Mammary epithelial cell (primary cell): ENCODE results near the gene AARS2.

Experiments
- EZH2 ChIP-seq: IDR thresholded peaks from 2 replicates; pipeline ENCODE4 v1.6.1; 2012; ENCODE audit warnings: low read length, inconsistent platforms, borderline replicate concordance
- TF ChIP-seq, protein P1 (sequence below), 2 donors: IDR thresholded peaks in 1 of 2; conservative IDR thresholded peaks in 1 of 2; 2 replicates each; pipeline ENCODE4 v1.5.1; 2011 to 2012; ENCODE audit warnings: inconsistent platforms in 2 of 2, low read length in 2 of 2, mild to moderate bottlenecking in 2 of 2, control low read depth in 1 of 2, low read depth in 1 of 2; ENCODE audit not compliant: insufficient read depth in 1 of 2; ENCODE audit errors: extremely low read depth in 1 of 2

DNA sequence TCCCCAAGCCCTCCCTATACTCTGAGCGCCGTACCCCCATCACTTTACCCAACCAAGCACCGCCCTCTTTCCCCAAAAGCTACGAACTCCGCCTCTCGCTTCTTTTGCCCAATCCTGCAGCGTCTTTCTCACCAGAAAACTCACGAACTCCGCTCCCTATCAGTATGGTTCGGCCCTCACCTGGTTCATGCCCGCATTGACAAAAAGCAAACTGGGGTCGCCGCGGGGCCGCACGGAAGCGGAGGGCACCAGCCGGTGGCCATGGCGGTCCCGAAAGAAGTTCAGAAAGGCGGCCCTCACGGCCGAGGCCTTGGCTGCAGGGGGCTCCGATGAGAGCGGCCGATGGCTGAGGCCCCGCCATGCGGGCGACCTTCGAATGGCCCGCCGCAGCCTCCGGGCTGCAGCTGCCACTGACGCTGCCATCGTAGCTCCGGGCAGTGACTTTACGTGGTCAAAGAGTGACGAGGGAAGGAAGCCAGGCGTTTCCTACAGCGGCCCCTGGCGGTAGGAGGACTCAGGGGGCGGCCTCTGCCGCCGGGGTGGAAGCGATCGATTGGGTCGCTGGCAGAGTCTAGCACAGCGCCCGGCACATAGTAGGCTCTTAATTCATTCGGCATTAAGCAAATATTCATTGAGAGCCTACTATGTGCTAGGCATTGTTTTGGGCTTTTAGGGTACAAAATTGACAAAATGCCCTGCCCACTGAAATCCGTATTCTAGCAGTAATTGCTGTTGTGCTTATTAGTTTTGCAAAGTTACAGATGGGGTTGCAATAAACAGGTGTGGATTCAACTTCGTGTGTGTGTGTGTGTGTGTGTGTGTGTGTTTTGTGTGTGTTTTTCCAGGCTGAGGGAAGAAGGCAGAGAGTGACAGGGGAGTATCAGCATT is at the start of gene AARS2:
- TF ChIP-seq EZH2: no peak
- TF ChIP-seq, protein P1, sequence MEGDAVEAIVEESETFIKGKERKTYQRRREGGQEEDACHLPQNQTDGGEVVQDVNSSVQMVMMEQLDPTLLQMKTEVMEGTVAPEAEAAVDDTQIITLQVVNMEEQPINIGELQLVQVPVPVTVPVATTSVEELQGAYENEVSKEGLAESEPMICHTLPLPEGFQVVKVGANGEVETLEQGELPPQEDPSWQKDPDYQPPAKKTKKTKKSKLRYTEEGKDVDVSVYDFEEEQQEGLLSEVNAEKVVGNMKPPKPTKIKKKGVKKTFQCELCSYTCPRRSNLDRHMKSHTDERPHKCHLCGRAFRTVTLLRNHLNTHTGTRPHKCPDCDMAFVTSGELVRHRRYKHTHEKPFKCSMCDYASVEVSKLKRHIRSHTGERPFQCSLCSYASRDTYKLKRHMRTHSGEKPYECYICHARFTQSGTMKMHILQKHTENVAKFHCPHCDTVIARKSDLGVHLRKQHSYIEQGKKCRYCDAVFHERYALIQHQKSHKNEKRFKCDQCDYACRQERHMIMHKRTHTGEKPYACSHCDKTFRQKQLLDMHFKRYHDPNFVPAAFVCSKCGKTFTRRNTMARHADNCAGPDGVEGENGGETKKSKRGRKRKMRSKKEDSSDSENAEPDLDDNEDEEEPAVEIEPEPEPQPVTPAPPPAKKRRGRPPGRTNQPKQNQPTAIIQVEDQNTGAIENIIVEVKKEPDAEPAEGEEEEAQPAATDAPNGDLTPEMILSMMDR (conservative IDR thresholded peaks at IDR 0.05 in 1 of 2, IDR thresholded peaks at IDR 0.05 in 1 of 2; ENCODE audit: extremely low read depth in 1 of 2, insufficient read depth in 1 of 2, low read depth in 1 of 2, low read length in 2 of 2): peak; percentile 90 to 99
